IPS-20b (cell line): ENCODE data around the gene SMC5.
"Not testable (repeated sequence)": the region's sequence is repeated elsewhere in the genome, so short reads cannot be mapped to it uniquely, and the experiment has no call there.

ENCODE experiments used
- H3K27ac ChIP-seq: one replicate; pipeline ENCODE4 v1.5.1; 2013; ENCODE audit warnings: low read length
- H3K27me3 ChIP-seq: 2 replicates; pipeline ENCODE4 v1.6.1; 2013; ENCODE audit warnings: mild to moderate bottlenecking, low read length, inconsistent platforms; ENCODE audit not compliant: insufficient read depth
- H3K36me3 ChIP-seq: 2 replicates; pipeline ENCODE4 v1.6.1; 2013; ENCODE audit warnings: low read depth, mild to moderate bottlenecking, inconsistent platforms, low read length, moderate library complexity; ENCODE audit not compliant: insufficient read depth
- H3K4me1 ChIP-seq: 2 replicates; pipeline ENCODE4 v1.6.1; 2013; ENCODE audit warnings: mild to moderate bottlenecking, control low read depth, inconsistent platforms, low read length, moderate library complexity; ENCODE audit not compliant: insufficient read depth
- H3K4me3 ChIP-seq: 2 replicates; pipeline ENCODE4 v1.5.1; 2013; ENCODE audit warnings: mild to moderate bottlenecking, low read length, inconsistent platforms
- H3K9ac ChIP-seq: 2 replicates; pipeline ENCODE4 v1.6.1; 2013; ENCODE audit warnings: low read depth, mild to moderate bottlenecking, inconsistent platforms, low read length, moderate library complexity
- H3K9me3 ChIP-seq: 2 replicates; pipeline ENCODE4 v1.6.1; 2013; ENCODE audit warnings: mild to moderate bottlenecking, low read depth, low read length, inconsistent platforms; ENCODE audit not compliant: insufficient read depth

SMC5 gene

GRCh38 chr9:70258692-70259511, at the start of gene SMC5:
TSS of gene SMC5 (plus strand) at chr9:70258978. CDS start at chr9:70259079, 101 bp downstream.
- Histone ChIP-seq H3K9ac (peak within 1 kb of the TSS; percentile 94), H3K36me3 (peaks cover 18% of the 10 kb centered on the region), H3K4me3 (peak within 1 kb of the TSS; percentile 94), H3K4me1 (peaks cover 17% of the 10 kb centered on the region), H3K9me3 (no peaks in the 10 kb centered on the region), H3K27ac (peak within 1 kb of the TSS; percentile 43), H3K27me3 (no peaks in the 10 kb centered on the region; the same call in 1 of the 2 replicates)

GRCh38 chr9:70217029-70217428, 41.7 kb upstream of the SMC5 start:
- no peaks in the 10 kb centered on the region for H3K27me3 ChIP-seq
- no peaks in the 10 kb centered on the region for H3K4me1 ChIP-seq
- H3K4me3 ChIP-seq, result no peak overlapping the region
- no peak overlapping the region for H3K27ac ChIP-seq
- no peaks in the 10 kb centered on the region; the same call in 1 of the 2 replicates for H3K36me3 ChIP-seq
- H3K9ac ChIP-seq, result no peak overlapping the region
- H3K9me3 ChIP-seq, result peaks cover 15% of the 10 kb centered on the region

GRCh38 chr9:70218767-70219166, 40.0 kb upstream of the SMC5 start:
- H3K4me1 ChIP-seq, result no peaks in the 10 kb centered on the region
- no peaks in the 10 kb centered on the region for H3K36me3 ChIP-seq
- H3K4me3 ChIP-seq, result no peak overlapping the region
- no peak overlapping the region for H3K27ac ChIP-seq
- no peak overlapping the region for H3K9ac ChIP-seq
- H3K9me3 ChIP-seq, result no peaks in the 10 kb centered on the region
- no peaks in the 10 kb centered on the region for H3K27me3 ChIP-seq

- no peaks in the 10 kb centered on the region for H3K4me1 ChIP-seq
- H3K9ac ChIP-seq, result no peak overlapping the region
- H3K27me3 ChIP-seq, result no peaks in the 10 kb centered on the region
- no peaks in the 10 kb centered on the region for H3K9me3 ChIP-seq
- H3K4me3 ChIP-seq, result no peak overlapping the region
- H3K27ac ChIP-seq, result no peak overlapping the region
- H3K36me3 ChIP-seq, result no peaks in the 10 kb centered on the region
These were observed 38.6 kb upstream of the SMC5 start for GRCh38 chr9:70220216-70220615.

GRCh38 chr9:70222354-70222753, 36.4 kb upstream of the SMC5 start:
- H3K36me3 ChIP-seq, result no peaks in the 10 kb centered on the region
- H3K27me3 ChIP-seq, result no peaks in the 10 kb centered on the region
- H3K4me1 ChIP-seq, result no peaks in the 10 kb centered on the region

GRCh38 chr9:70228118-70228517, 30.7 kb upstream of the SMC5 start:
- Histone ChIP-seq H3K27ac (no peak overlapping the region), H3K9me3 (0 out of 2 replicates have a peak, but pooled peaks cover 3% of the 10 kb centered on the region), H3K36me3 (no peaks in the 10 kb centered on the region), H3K4me3 (no peak overlapping the region), H3K4me1 (no peaks in the 10 kb centered on the region), H3K27me3 (no peaks in the 10 kb centered on the region), H3K9ac (no peak overlapping the region)

More at GRCh38 chr9:70222354-70222753, 36.4 kb upstream of the SMC5 start:
- Histone ChIP-seq H3K4me3 (no peak overlapping the region), H3K27ac (no peak overlapping the region), H3K9me3 (0 out of 2 replicates have a peak, but pooled peaks cover 3% of the 10 kb centered on the region), H3K9ac (no peak overlapping the region)

- Histone ChIP-seq H3K4me3 (no peak overlapping the region), H3K9me3 (0 out of 2 replicates have a peak, but pooled peaks cover 3% of the 10 kb centered on the region), H3K27me3 (no peaks in the 10 kb centered on the region), H3K9ac (no peak overlapping the region), H3K4me1 (no peaks in the 10 kb centered on the region), H3K36me3 (no peaks in the 10 kb centered on the region), H3K27ac (no peak overlapping the region)
These were observed 30.2 kb upstream of the SMC5 start for GRCh38 chr9:70228611-70229010.

- no peaks in the 10 kb centered on the region for H3K4me1 ChIP-seq
- no peak overlapping the region for H3K4me3 ChIP-seq
- no peaks in the 10 kb centered on the region for H3K36me3 ChIP-seq
- H3K27me3 ChIP-seq, result no peaks in the 10 kb centered on the region
- H3K9ac ChIP-seq, result no peak overlapping the region
- H3K9me3 ChIP-seq, result 0 out of 2 replicates have a peak, but pooled peaks cover 3% of the 10 kb centered on the region
- no peak overlapping the region for H3K27ac ChIP-seq
These were observed 29.8 kb upstream of the SMC5 start for GRCh38 chr9:70229026-70229425.

GRCh38 chr9:70229579-70229978, 29.2 kb upstream of the SMC5 start:
- Histone ChIP-seq H3K4me3 (no peak overlapping the region), H3K4me1 (no peaks in the 10 kb centered on the region), H3K27ac (no peak overlapping the region), H3K9ac (no peak overlapping the region), H3K27me3 (no peaks in the 10 kb centered on the region), H3K9me3 (0 out of 2 replicates have a peak, but pooled peaks cover 3% of the 10 kb centered on the region), H3K36me3 (no peaks in the 10 kb centered on the region)

- H3K4me1 ChIP-seq, result no peaks in the 10 kb centered on the region
- H3K27me3 ChIP-seq, result no peaks in the 10 kb centered on the region
- H3K36me3 ChIP-seq, result no peaks in the 10 kb centered on the region
These were observed 26.3 kb upstream of the SMC5 start for GRCh38 chr9:70232476-70232875.

GRCh38 chr9:70234208-70234607, 24.6 kb upstream of the SMC5 start:
- H3K4me1 ChIP-seq, H3K27ac ChIP-seq, H3K4me3 ChIP-seq, H3K27me3 ChIP-seq, H3K9ac ChIP-seq, H3K9me3 ChIP-seq, H3K36me3 ChIP-seq: not testable (repeated sequence)

More at GRCh38 chr9:70232476-70232875, 26.3 kb upstream of the SMC5 start:
- no peaks in the 10 kb centered on the region for H3K9me3 ChIP-seq
- H3K27ac ChIP-seq, result no peak overlapping the region
- no peak overlapping the region for H3K9ac ChIP-seq
- H3K4me3 ChIP-seq, result no peak overlapping the region

- not testable (repeated sequence) for H3K36me3 ChIP-seq, H3K4me3 ChIP-seq, H3K9ac ChIP-seq, H3K27me3 ChIP-seq, H3K9me3 ChIP-seq, H3K27ac ChIP-seq, H3K4me1 ChIP-seq
These were observed 12.8 kb upstream of the SMC5 start for GRCh38 chr9:70245952-70246351.
